Common myeloid progenitor, CD34-positive (primary cell): Measurements from ENCODE around the gene PSMA2.
A peak's percentile ranks its signal among the peaks of the same experiment; 100 is the strongest.

Source experiments
- CTCF ChIA-PET: fragments of 350-600 bp; sonication (Branson Sonifier 250); formaldehyde crosslinking; loops from one replicate; lab custom pipeline; 2021; ENCODE audit warnings: antibody characterized with exemption; lab: Charles Lee
- POLR2A ChIA-PET: fragments of 350-600 bp; sonication (Branson Sonifier 250); formaldehyde crosslinking; loops from one replicate; lab custom pipeline; 2021; ENCODE audit warnings: antibody characterized with exemption; lab: Charles Lee
- DNase-seq, 3 donors: peaks; one replicate each; pipeline versions ENCODE4 v3.0.0 to v3.0.0-alpha.2; 2013
- H3K27ac ChIP-seq, 2 experiments: 1 replicate in 1 of 2; 2 replicates in 1 of 2; pipeline ENCODE4 v1.7.0; 2013; ENCODE audit warnings: inconsistent platforms in 2 of 2, low read length in 2 of 2, mild to moderate bottlenecking in 2 of 2, low read depth in 1 of 2, moderate library complexity in 1 of 2; ENCODE audit not compliant: severe bottlenecking in 2 of 2, insufficient read depth in 1 of 2, poor library complexity in 1 of 2
- H3K27me3 ChIP-seq, 5 experiments: replicated peaks in 2 of 5; 1 replicate in 3 of 5; 2 replicates in 2 of 5; pipeline versions ENCODE4 v1.6.1 to v1.7.0; 2013; ENCODE audit warnings: low read length in 4 of 5, mild to moderate bottlenecking in 2 of 5, moderate library complexity in 2 of 5, inconsistent platforms in 1 of 5; ENCODE audit not compliant: insufficient read depth in 5 of 5, control insufficient read depth in 4 of 5
- H3K36me3 ChIP-seq, 4 experiments: 1 replicate in 2 of 4; 2 replicates in 2 of 4; pipeline versions ENCODE4 v1.6.1 to v1.7.0; 2013; ENCODE audit warnings: low read length in 3 of 4, control low read depth in 1 of 4, mild to moderate bottlenecking in 1 of 4; ENCODE audit not compliant: control insufficient read depth in 4 of 4, insufficient read depth in 4 of 4
- H3K4me1 ChIP-seq, 4 experiments: 1 replicate in 3 of 4; 2 replicates in 1 of 4; pipeline versions ENCODE4 v1.6.1 to v1.7.1; 2013; ENCODE audit warnings: low read length in 3 of 4, mild to moderate bottlenecking in 3 of 4, control low read depth in 1 of 4, inconsistent platforms in 1 of 4, moderate library complexity in 1 of 4; ENCODE audit not compliant: control insufficient read depth in 4 of 4, insufficient read depth in 4 of 4; ENCODE audit errors: control extremely low read depth in 1 of 4
- H3K4me3 ChIP-seq, 7 experiments: 1 replicate in 4 of 7; 2 replicates in 3 of 7; pipeline versions ENCODE4 v1.5.1 to v1.7.0; 2013; ENCODE audit warnings: mild to moderate bottlenecking in 7 of 7, low read length in 6 of 7, moderate library complexity in 6 of 7, inconsistent platforms in 2 of 7, low read depth in 2 of 7, control low read depth in 1 of 7; ENCODE audit not compliant: insufficient read depth in 4 of 7, control insufficient read depth in 1 of 7; ENCODE audit errors: extremely low read depth in 1 of 7
- H3K9me3 ChIP-seq, 5 experiments: 1 replicate in 4 of 5; 2 replicates in 1 of 5; pipeline versions ENCODE4 v1.6.1 to v1.7.1; 2013; ENCODE audit warnings: low read length in 4 of 5, mild to moderate bottlenecking in 2 of 5, inconsistent platforms in 1 of 5, low read depth in 1 of 5, moderate library complexity in 1 of 5; ENCODE audit not compliant: control insufficient read depth in 4 of 5, insufficient read depth in 2 of 5; ENCODE audit errors: control extremely low read depth in 1 of 5
- WGBS: methylation state at CpG from one replicate; pipeline ENCODE4 v1.1.5; 2013; ENCODE audit not compliant: insufficient coverage; 5-methylcytosine and 5-hydroxymethylcytosine counted together

Gene PSMA2

GRCh38 chr7:42913591-42913990 is 18.4 kb downstream of the PSMA2 start:
- peak; percentile 23 to 75 (median 59) for DNase-seq
- Histone ChIP-seq H3K9me3 (no peaks in the 10 kb centered on the region), H3K27me3 (no peaks in the 10 kb centered on the region), H3K36me3 (peaks cover 2 to 26% (median 23%) of the 10 kb centered on the region in 4 experiments), H3K4me1 (peaks cover 6 to 35% (median 26%) of the 10 kb centered on the region in 4 experiments), H3K27ac (peak overlapping the region in 1 of 2 experiments; percentile 46), H3K4me3 (no peak overlapping the region)
- 0% methylated on average over 1 of the region's 2 CpGs for WGBS
- CTCF ChIA-PET, result no interaction called here
- POLR2A ChIA-PET, result no interaction called here

GRCh38 chr7:42911454-42912447 is 20.2 kb downstream of the PSMA2 start, which contains the start of gene C7orf25:
Gene C7orf25 (minus strand): TSS chr7:42912070. CDS start chr7:42910900, 1,170 bp downstream.
- no peaks in the 10 kb centered on the region for H3K9me3 ChIP-seq
- peaks cover 2 to 13% (median 10%) of the 10 kb centered on the region in 4 experiments for H3K36me3 ChIP-seq
- CTCF ChIA-PET, result interaction anchor here (0.9 to 1.4 kb wide), 3 partner anchors 9 to 30 kb away, joined by 3 to 6 read pairs (median 3); no protein-coding TSS in a partner anchor
- H3K4me3 ChIP-seq, result peak within 1 kb of the TSS; percentile 73 to 88 (median 80)
- peak; percentile 93 to 96 (median 95) for DNase-seq
- no peaks in the 10 kb centered on the region for H3K27me3 ChIP-seq
- POLR2A ChIA-PET, result interaction anchor here (1.0 kb wide), 1 partner anchor 20 kb away, joined by 3 read pairs; the partner anchor contains the start of genes MRPL32 and PSMA2
- peaks cover 6 to 35% (median 26%) of the 10 kb centered on the region in 4 experiments for H3K4me1 ChIP-seq
- under 1% methylated on average over 78 of the region's 95 CpGs for WGBS
- H3K27ac ChIP-seq, result peak within 1 kb of the TSS; percentile 68 to 69

- peaks cover 6 to 38% (median 26%) of the 10 kb centered on the region in 4 experiments for H3K4me1 ChIP-seq
- peaks cover under 1 to 2% (median 2%) of the 10 kb centered on the region in 4 experiments for H3K36me3 ChIP-seq
- DNase-seq, result no peak
- CTCF ChIA-PET, result interaction anchor here (0.9 to 1.7 kb wide), 5 partner anchors 10 to 31 kb away, joined by 3 to 7 read pairs (median 4); no protein-coding TSS in a partner anchor
- 100% methylated on average over 2 of the region's 2 CpGs for WGBS
- H3K4me3 ChIP-seq, result peak overlapping the region in 1 of 7 experiments; percentile 78
- no peak overlapping the region for H3K27ac ChIP-seq
- POLR2A ChIA-PET, result no interaction called here
- no peaks in the 10 kb centered on the region for H3K27me3 ChIP-seq
- no peaks in the 10 kb centered on the region for H3K9me3 ChIP-seq
These were observed 21.7 kb downstream of the PSMA2 start for GRCh38 chr7:42910306-42910705.

- peaks cover 6 to 18% (median 13%) of the 10 kb centered on the region in 4 experiments for H3K4me1 ChIP-seq
- POLR2A ChIA-PET, result no interaction called here
- H3K9me3 ChIP-seq, result no peaks in the 10 kb centered on the region
- DNase-seq, result no peak
- no peak overlapping the region for H3K27ac ChIP-seq
- H3K27me3 ChIP-seq, result no peaks in the 10 kb centered on the region
- CTCF ChIA-PET, result no interaction called here
- H3K36me3 ChIP-seq, result no peaks in the 10 kb centered on the region
- no peak overlapping the region for H3K4me3 ChIP-seq
These were observed 24.7 kb downstream of the PSMA2 start for GRCh38 chr7:42907316-42907715.

- Histone ChIP-seq H3K4me1 (peaks cover 6 to 17% (median 11%) of the 10 kb centered on the region in 4 experiments), H3K27ac (no peak overlapping the region), H3K9me3 (no peaks in the 10 kb centered on the region), H3K36me3 (no peaks in the 10 kb centered on the region), H3K27me3 (no peaks in the 10 kb centered on the region), H3K4me3 (no peak overlapping the region)
- no peak for DNase-seq
- ChIA-PET POLR2A (no interaction called here), CTCF (interaction anchor here (1.0 kb wide), 1 partner anchor 25 kb away, joined by 3 read pairs; no protein-coding TSS in a partner anchor)
- 100% methylated on average over 1 of the region's 1 CpG for WGBS
These were observed 25.8 kb downstream of the PSMA2 start for GRCh38 chr7:42906181-42906580.

- H3K27me3 ChIP-seq, result no peaks in the 10 kb centered on the region
- peak in 2 of 3 donors; percentile 45 to 60 for DNase-seq
- WGBS, result 33% methylated on average over 3 of the region's 3 CpGs
- no peak overlapping the region for H3K27ac ChIP-seq
- no peaks in the 10 kb centered on the region for H3K9me3 ChIP-seq
- ChIA-PET CTCF (no interaction called here), POLR2A (no interaction called here)
- H3K36me3 ChIP-seq, result no peaks in the 10 kb centered on the region
- no peak overlapping the region for H3K4me3 ChIP-seq
- H3K4me1 ChIP-seq, result peaks cover 0 to 10% (median 4%) of the 10 kb centered on the region in 4 experiments
These were observed 29.6 kb downstream of the PSMA2 start for GRCh38 chr7:42902331-42902730.

GRCh38 chr7:42900842-42901241 is 31.1 kb downstream of the PSMA2 start:
- POLR2A ChIA-PET, result no interaction called here
- Histone ChIP-seq H3K27ac (no peak overlapping the region), H3K4me3 (no peak overlapping the region), H3K9me3 (no peaks in the 10 kb centered on the region), H3K36me3 (no peaks in the 10 kb centered on the region), H3K4me1 (peaks cover 0 to 7% (median 3%) of the 10 kb centered on the region in 4 experiments), H3K27me3 (no peaks in the 10 kb centered on the region)
- DNase-seq, result no peak
- CTCF ChIA-PET, result no interaction called here
